GM19099 (cell line): ENCODE data around the gene TFF3.

ENCODE experiments used
- POLR2A ChIP-seq: IDR thresholded peaks from 3 replicates; pipeline ENCODE4 v1.6.1; 2011; ENCODE audit warnings: low read depth; ENCODE audit not compliant: insufficient read length; ENCODE audit errors: extremely low read depth

Gene TFF3

DNA sequence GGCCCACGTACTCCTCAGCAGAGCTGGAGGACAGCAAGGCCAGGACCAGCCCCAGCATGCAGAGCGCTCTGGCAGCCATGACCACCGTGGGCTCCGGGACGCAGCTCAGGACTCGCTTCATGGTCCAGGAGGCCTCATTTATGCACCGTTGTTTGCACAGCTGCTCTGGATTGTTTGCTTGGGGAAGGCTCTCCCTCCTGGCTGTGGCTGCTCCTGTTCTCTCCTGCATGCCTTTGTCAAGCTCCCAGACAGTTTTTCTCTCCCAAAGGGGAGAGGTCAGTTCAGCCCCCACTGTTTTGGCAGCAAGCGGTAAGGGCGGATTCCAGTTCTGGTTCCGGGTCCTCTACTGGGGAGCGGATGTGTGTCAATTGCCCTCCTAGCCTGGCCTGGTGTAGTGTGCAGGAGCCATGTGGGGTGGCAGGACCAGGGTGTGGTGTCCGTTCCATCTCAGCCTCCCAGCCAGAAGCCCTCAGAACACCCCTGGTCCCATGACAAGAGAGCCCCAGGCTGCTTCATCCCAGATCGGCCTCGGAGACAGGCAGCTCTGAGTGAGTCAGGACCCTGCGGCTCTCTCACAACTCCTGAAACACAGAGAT is at the start of gene TFF3:
TSS of gene TFF3 (minus strand) at position 114 of the 596 bp plus-strand sequence. CDS start at position 79, 35 bp downstream.
- no peak for TF ChIP-seq POLR2A

DNA sequence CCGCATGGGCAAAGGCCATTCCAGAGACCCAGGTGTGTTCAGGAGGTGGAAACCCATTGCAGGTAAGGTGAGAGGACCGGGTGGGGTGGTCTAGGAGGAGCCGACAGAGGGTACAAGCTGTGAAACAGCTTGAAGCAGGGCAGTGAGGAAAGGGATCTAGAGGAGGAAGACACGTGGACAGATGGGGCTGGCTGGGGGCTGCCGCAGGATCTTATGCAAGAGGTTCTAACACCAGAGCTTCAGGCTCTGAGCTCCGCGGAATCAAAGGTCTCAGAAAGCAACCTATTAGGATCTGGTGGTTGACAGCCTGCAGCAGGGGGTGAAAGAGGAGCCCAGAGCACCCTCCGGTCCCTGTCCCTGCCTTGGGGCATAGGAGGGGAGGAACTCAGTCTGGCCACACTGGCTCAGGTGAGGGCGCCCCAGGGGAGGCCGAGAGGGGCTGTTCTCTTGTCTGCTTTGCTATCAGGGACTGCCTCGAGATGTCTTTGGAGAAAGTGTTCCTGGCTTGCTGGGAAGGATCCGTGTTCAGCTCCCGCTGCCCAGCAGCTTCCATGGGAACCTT is 49.2 kb upstream of the TFF3 start:
- no peak for TF ChIP-seq POLR2A

- no peak for TF ChIP-seq POLR2A
Observed at GRCh38 chr21:42363312-42363711, 48.1 kb upstream of the TFF3 start.

- no peak for TF ChIP-seq POLR2A
Observed at GRCh38 chr21:42362700-42363099, 47.5 kb upstream of the TFF3 start.

GRCh38 chr21:42362198-42362597 is 47.0 kb upstream of the TFF3 start:
- TF ChIP-seq POLR2A, result no peak

- TF ChIP-seq POLR2A, result no peak
Observed at GRCh38 chr21:42361286-42361685, 46.1 kb upstream of the TFF3 start.

- TF ChIP-seq POLR2A, result no peak
Observed at GRCh38 chr21:42360317-42360716, 45.1 kb upstream of the TFF3 start.

DNA sequence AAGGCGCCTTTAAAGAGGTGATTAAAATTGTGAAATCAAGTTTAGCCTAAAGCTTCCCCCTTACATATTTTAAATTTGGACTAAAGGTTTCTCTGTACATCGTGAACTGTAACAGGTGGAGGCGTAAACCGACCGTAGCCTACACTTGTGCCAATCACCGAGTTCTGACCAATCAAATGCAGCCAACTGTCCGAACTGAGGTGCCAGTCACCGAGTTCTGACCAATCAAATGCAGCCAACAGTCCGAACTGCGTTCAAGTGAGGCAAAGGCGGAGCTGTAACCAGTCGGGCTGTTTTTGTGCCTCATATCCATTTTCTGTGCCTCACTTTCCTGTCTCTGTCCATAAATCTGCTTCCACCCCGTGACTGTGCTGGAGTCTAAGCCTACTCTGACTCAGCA is 43.7 kb upstream of the TFF3 start:
- no peak for TF ChIP-seq POLR2A

- TF ChIP-seq POLR2A, result no peak
Observed at GRCh38 chr21:42358261-42358660, 43.1 kb upstream of the TFF3 start.

GRCh38 chr21:42357307-42357706 is 42.1 kb upstream of the TFF3 start:
- no peak for TF ChIP-seq POLR2A

DNA sequence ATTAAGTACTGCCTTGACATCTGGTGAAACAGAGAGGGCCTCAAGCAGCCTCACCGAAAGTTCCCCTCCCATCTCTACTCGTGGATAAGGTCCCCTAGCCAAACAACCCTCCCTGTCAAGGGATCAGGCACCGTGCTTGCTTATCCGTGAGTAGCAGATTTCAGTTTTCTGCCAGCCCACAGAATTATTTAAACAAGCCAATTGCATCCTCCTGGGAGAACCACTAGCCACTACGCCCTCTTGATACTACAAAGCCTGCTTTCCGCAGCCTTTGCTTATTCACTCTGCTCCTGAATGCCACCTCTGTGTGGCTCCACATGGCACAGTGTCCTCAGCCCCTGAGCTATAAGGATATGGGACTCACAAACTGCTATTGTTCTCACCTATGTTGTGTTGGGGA is 41.4 kb upstream of the TFF3 start:
- no peak for TF ChIP-seq POLR2A

- TF ChIP-seq POLR2A, result no peak
Observed at GRCh38 chr21:42356046-42356445, 40.8 kb upstream of the TFF3 start.

DNA sequence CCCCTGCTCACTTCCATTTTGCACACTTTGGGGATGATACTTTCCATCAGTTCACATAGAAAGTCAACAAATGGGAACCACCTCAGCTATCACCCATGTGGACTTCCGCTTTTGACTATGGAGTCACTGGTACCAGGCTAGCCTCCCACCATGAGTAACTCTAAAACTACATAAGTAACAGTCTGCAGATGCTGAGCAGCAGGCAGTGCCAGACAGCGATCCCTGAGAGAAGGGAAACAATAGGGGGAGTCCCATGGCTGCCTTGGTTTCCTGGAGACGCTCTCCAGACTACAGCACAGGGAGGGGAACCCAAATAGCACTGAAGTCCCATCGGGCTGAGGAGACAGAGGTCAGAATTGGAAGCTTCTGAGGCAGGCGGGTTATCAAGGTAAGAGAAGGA is 38.4 kb upstream of the TFF3 start:
- TF ChIP-seq POLR2A, result no peak

GRCh38 chr21:42352441-42353095 is 37.4 kb upstream of the TFF3 start:
- no peak for TF ChIP-seq POLR2A

DNA sequence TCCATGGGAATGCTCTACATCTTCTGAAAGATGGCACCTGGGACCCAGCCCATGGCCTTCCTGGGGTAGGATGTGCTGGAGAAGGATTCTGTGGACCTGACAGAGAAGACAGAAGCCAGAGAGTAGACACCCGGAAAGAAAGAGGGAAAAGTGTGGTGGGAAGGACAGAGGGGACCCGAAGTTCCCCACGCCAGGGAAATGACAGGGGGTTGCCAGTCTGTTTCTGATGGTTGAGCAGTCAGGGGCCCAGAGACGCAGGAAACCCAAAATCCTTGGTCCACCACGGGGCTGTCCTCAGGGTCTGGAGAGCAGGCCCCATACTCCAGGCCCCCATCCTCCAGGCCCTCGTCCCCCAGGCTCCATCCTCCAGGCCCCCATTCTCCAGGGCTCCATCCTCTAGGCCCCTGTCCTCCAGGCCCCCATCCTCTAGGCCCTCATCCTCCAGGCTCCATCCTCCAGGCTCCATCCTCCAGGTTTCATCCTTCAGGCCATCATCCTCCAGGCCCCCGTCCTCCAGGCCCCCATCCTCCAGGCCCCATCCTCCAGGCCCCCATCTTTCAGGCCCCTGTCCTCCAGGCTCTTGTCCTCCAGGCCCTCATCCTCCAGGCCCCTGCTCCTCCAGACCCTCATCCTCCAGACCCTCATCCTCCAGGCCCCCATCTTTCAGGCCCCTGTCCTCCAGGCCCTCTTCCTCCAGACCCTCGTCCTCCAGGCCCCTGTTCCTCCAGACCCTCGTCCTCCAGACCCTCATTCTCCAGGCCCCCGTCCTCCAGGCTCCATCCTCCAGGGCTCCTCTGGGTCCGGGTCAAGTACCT is 36.6 kb upstream of the TFF3 start:
- no peak for TF ChIP-seq POLR2A
